ENCODE measurements around the gene KIF2A. TPM values are rescaled to one million over a fixed set of nuclear protein-coding genes. Genes with fewer than 3 reads are reported as not detected.

The KIF2A gene
- total and polyA plus RNA-seq, 2 of the 4 experiments (the other 2 are of a cell fraction): 23.6 to 37.3 TPM

- WGBS, 2 experiments (ENCODE audit: extremely low coverage in 2 of 2, insufficient read length in 1 of 2): no CpG with 5 or more reads among the region's 5 CpGs
- no peak for TF ChIP-seq MXI1 (IDR thresholded peaks at IDR 0.05; ENCODE audit: borderline replicate concordance, low read depth, low read length)
- no peak for TF ChIP-seq CTCF (conservative IDR thresholded peaks at IDR 0.05; ENCODE audit: low read depth, low read length)
- TF ChIP-seq NFE2L2 (IDR thresholded peaks at IDR 0.05; ENCODE audit: low read depth, low read length): no peak
- no peak for TF ChIP-seq RCOR1 (IDR thresholded peaks at IDR 0.05; ENCODE audit: insufficient replicate concordance, low read length)
- TF ChIP-seq MAFK (IDR thresholded peaks at IDR 0.05; ENCODE audit: low read depth, low read length): no peak
- no peak for TF ChIP-seq POLR2A (IDR thresholded peaks at IDR 0.05; ENCODE audit: low read depth, low read length)
- no peak for TF ChIP-seq MAZ (IDR thresholded peaks at IDR 0.05; ENCODE audit: borderline replicate concordance, low read depth, low read length)
- no peak for TF ChIP-seq USF2 (IDR thresholded peaks at IDR 0.05; ENCODE audit: low read depth, low read length)
- TF ChIP-seq FOS (IDR thresholded peaks at IDR 0.05; ENCODE audit: low read depth, low read length): no peak
- TF ChIP-seq RAD21 (IDR thresholded peaks at IDR 0.05; ENCODE audit: low read length): no peak
- no peak for TF ChIP-seq ELK1 (IDR thresholded peaks at IDR 0.05; ENCODE audit: borderline replicate concordance, low read depth, low read length)
- no peak for TF ChIP-seq SMC3 (IDR thresholded peaks at IDR 0.05; ENCODE audit: low read depth, low read length)
- no peak for TF ChIP-seq BHLHE40 (IDR thresholded peaks at IDR 0.05; ENCODE audit: low read depth, low read length)
- TF ChIP-seq RFX5 (IDR thresholded peaks at IDR 0.05; ENCODE audit: low read depth, low read length): no peak
- no peak for TF ChIP-seq CHD1 (IDR thresholded peaks at IDR 0.05; ENCODE audit: low read depth, low read length)
- TF ChIP-seq CEBPB (IDR thresholded peaks at IDR 0.05; ENCODE audit: low read depth, low read length): no peak
- no peak overlapping the region for H3K9ac ChIP-seq (ENCODE audit: low read depth, low read length)
- H4K8ac ChIP-seq (ENCODE audit: low read depth in 2 of 2, low read length in 2 of 2): no peak overlapping the region
- H2AK5ac ChIP-seq (ENCODE audit: low read depth, low read length): no peak overlapping the region
- BruUV-seq (replicated peaks): no TSS peak
- no peak overlapping the region for H4K91ac ChIP-seq (ENCODE audit: insufficient read depth, low read depth, low read length)
- H3K27me3 ChIP-seq (ENCODE audit: control insufficient read depth, insufficient read depth, low read length): 0 out of 2 replicates have a peak, but pooled peaks cover 1% of the 10 kb centered on the region
- H3K4me1 ChIP-seq (ENCODE audit: control insufficient read depth, insufficient read depth, low read length): no peaks in the 10 kb centered on the region
- H3K14ac ChIP-seq (replicated peaks; ENCODE audit: low read depth, low read length): no peak overlapping the region
- H3K27ac ChIP-seq (ENCODE audit: insufficient read depth, low read length): no peak overlapping the region
- no peak overlapping the region for H2BK20ac ChIP-seq (ENCODE audit: low read depth, low read length)
- H2AFZ ChIP-seq (replicated peaks; ENCODE audit: low read length, poor library complexity): no peak overlapping the region
- no peak overlapping the region for H3K4me3 ChIP-seq (ENCODE audit: insufficient read depth, low read depth, low read length)
- no peak overlapping the region for H3K23ac ChIP-seq (ENCODE audit: low read depth, low read length)
- no peak overlapping the region for H2BK5ac ChIP-seq (ENCODE audit: low read depth, low read length, poor library complexity, severe bottlenecking)
- no peak overlapping the region for H2BK15ac ChIP-seq (ENCODE audit: low read depth, low read length)
- dilution Hi-C loops (cut with HindIII; ENCODE audit: low sequenced_read_pairs, unreplicated experiment) (no loop called here), in situ Hi-C loops (cut with MboI; ENCODE audit: low sequenced_read_pairs) (no loop called here), intact Hi-C loops (cut with micrococcal nuclease) (no loop called here)
- CTCF ChIA-PET: interaction anchor here (0.8 kb wide), 1 partner anchor 9 kb away, joined by 3 read pairs; no protein-coding TSS in a partner anchor
- no peak overlapping the region for H2BK120ac ChIP-seq (ENCODE audit: low read depth, low read length)
- DNase-seq: no peak
- no peaks in the 10 kb centered on the region for H3K79me1 ChIP-seq (ENCODE audit: low read depth in 1 of 2, low read length in 2 of 2)
- no peaks in the 10 kb centered on the region for H3K36me3 ChIP-seq (ENCODE audit: control insufficient read depth, insufficient read depth, low read length)
- ATAC-seq (ENCODE audit: low read depth): no peak
- no peaks in the 10 kb centered on the region for H4K20me1 ChIP-seq (ENCODE audit: insufficient read depth, low read length)
- POLR2A ChIA-PET (ENCODE audit: unreplicated experiment): no interaction called here
- no peak overlapping the region for H2AK9ac ChIP-seq (replicated peaks; ENCODE audit: low read depth, low read length, poor library complexity)
- H3K56ac ChIP-seq (ENCODE audit: extremely low read depth, insufficient read depth, low read length): no peak overlapping the region
- no peaks in the 10 kb centered on the region for H3K9me3 ChIP-seq (ENCODE audit: control insufficient read depth, insufficient read depth, low read length)
- no peak overlapping the region for H3K4me2 ChIP-seq (ENCODE audit: low read depth, low read length)
- H3K9me1 ChIP-seq (ENCODE audit: insufficient read depth, low read length): no peaks in the 10 kb centered on the region
- no peak overlapping the region for H4K5ac ChIP-seq (ENCODE audit: low read depth, low read length)
- H3K4ac ChIP-seq (ENCODE audit: low read depth, low read length): no peak overlapping the region
- no peak overlapping the region for H3K18ac ChIP-seq (ENCODE audit: low read depth, low read length)
Observed at GRCh38 chr5:62260513-62260912, 45.5 kb upstream of the KIF2A start.

Data from IMR-90 (cell line).